HEK293T (cell line): ENCODE measurements around the gene RNF20.

Source experiments
- CTCF ChIA-PET: fragments of 350-600 bp; formaldehyde crosslinking; extraction: SDS; loops from one replicate; lab custom pipeline; 2021; ENCODE audit warnings: antibody characterized with exemption, inconsistent platforms; lab: Yijun Ruan, JAX
- POLR2A ChIA-PET: fragments of 350-600 bp; formaldehyde crosslinking; extraction: SDS; loops from one replicate; lab custom pipeline; 2020; ENCODE audit warnings: antibody characterized with exemption, inconsistent platforms; lab: Yijun Ruan, JAX
- DNase-seq: peaks from one replicate; pipeline ENCODE4 v3.0.0; 2012; ENCODE audit warnings: mixed read lengths; ENCODE audit errors: extremely low spot score
- ARNT ChIP-seq: fragments of 450-650 bp; IDR thresholded peaks from 2 replicates; pipeline ENCODE4 v1.6.1; 2017; ENCODE audit warnings: mild to moderate bottlenecking
- BHLHE40 ChIP-seq: fragments of 450-650 bp; IDR thresholded peaks from 2 replicates; pipeline ENCODE4 v1.6.1; 2016; ENCODE audit warnings: mild to moderate bottlenecking, moderate library complexity, borderline replicate concordance
- CTBP1 ChIP-seq: fragments of 450-650 bp; IDR thresholded peaks from 2 replicates; pipeline ENCODE4 v1.6.1; 2016; ENCODE audit warnings: borderline replicate concordance
- ELF4 ChIP-seq: fragments of 450-650 bp; IDR thresholded peaks from 2 replicates; pipeline ENCODE4 v1.6.1; 2017; ENCODE audit warnings: antibody characterized with exemption
- FOXA1 ChIP-seq: fragments of 450-650 bp; IDR thresholded peaks from 2 replicates; pipeline ENCODE4 v1.6.1; 2016; ENCODE audit warnings: mild to moderate bottlenecking
- FOXK2 ChIP-seq: fragments of 450-650 bp; IDR thresholded peaks from 2 replicates; pipeline ENCODE4 v1.6.1; 2016; ENCODE audit warnings: mild to moderate bottlenecking
- FOXM1 ChIP-seq: fragments of 450-650 bp; IDR thresholded peaks from 2 replicates; pipeline ENCODE4 v1.6.1; 2017; ENCODE audit warnings: mild to moderate bottlenecking, borderline replicate concordance
- HDGF ChIP-seq: fragments of 450-650 bp; IDR thresholded peaks from 2 replicates; pipeline ENCODE4 v1.6.1; 2017; ENCODE audit warnings: antibody characterized with exemption, borderline replicate concordance
- L3MBTL2 ChIP-seq: fragments of 450-650 bp; conservative IDR thresholded peaks from 2 replicates; pipeline ENCODE4 v1.6.1; 2016; ENCODE audit warnings: mild to moderate bottlenecking
- LEF1 ChIP-seq: fragments of 450-650 bp; IDR thresholded peaks from 2 replicates; pipeline ENCODE4 v1.6.1; 2017; ENCODE audit warnings: mild to moderate bottlenecking, borderline replicate concordance
- NFRKB ChIP-seq: fragments of 450-650 bp; IDR thresholded peaks from 2 replicates; pipeline ENCODE4 v1.6.1; 2016; ENCODE audit warnings: mild to moderate bottlenecking, moderate library complexity
- PKNOX1 ChIP-seq: fragments of 450-650 bp; IDR thresholded peaks from 2 replicates; pipeline ENCODE4 v1.6.1; 2016
- SP1 ChIP-seq: fragments of 450-650 bp; IDR thresholded peaks from 2 replicates; pipeline ENCODE4 v1.6.1; 2017
- SUZ12 ChIP-seq: fragments of 450-650 bp; IDR thresholded peaks from 2 replicates; pipeline ENCODE4 v1.6.1; 2016; ENCODE audit warnings: mild to moderate bottlenecking
- TARDBP ChIP-seq: fragments of 450-650 bp; IDR thresholded peaks from 2 replicates; pipeline ENCODE4 v1.6.1; 2016
- ZNF384 ChIP-seq: fragments of 450-650 bp; IDR thresholded peaks from 2 replicates; pipeline ENCODE4 v1.6.1; 2016

RNF20 gene

GRCh38 chr9:101533334-101534204 is at the start of gene RNF20:
Gene RNF20, plus strand, starts transcription at chr9:101533853. Its CDS starts 1,571 bp downstream, at chr9:101535424.
- peak; percentile 96 for DNase-seq
- TF ChIP-seq PKNOX1, result peak; percentile 99
- peak; percentile 35 for TF ChIP-seq L3MBTL2
- TF ChIP-seq NFRKB, result no peak
- TF ChIP-seq BHLHE40, result no peak
- TF ChIP-seq ELF4, result peak; percentile 72
- ChIA-PET CTCF (interaction anchor here (1.1 to 1.2 kb wide), 3 partner anchors 74 to 84 kb away, joined by 4 to 6 read pairs (median 5); no protein-coding TSS in a partner anchor), POLR2A (interaction anchor here (0.8 to 2.4 kb wide), 4 partner anchors 40 to 135 kb away, joined by 3 to 11 read pairs (median 7); partner anchors contain the start of genes MRPL50 and ZNF189)

GRCh38 chr9:101484046-101484445 is 49.6 kb upstream of the RNF20 start:
- ChIA-PET POLR2A (no interaction called here), CTCF (no interaction called here)
- no peak for TF ChIP-seq NFRKB
- no peak for TF ChIP-seq FOXA1
- no peak for TF ChIP-seq ELF4
- TF ChIP-seq FOXK2, result no peak
- no peak for TF ChIP-seq CTBP1
- TF ChIP-seq BHLHE40, result no peak
- no peak for TF ChIP-seq SUZ12
- TF ChIP-seq ARNT, result no peak
- DNase-seq, result no peak

GRCh38 chr9:101485924-101486692 is 47.5 kb upstream of the RNF20 start:
- DNase-seq, result peak; percentile 56
- TF ChIP-seq FOXA1 (no peak), ARNT (no peak), L3MBTL2 (peak; percentile 6; the same call in 1 of the 2 replicates), HDGF (no peak), ZNF384 (no peak), TARDBP (no peak)
- POLR2A ChIA-PET, result interaction anchor here (0.7 to 2.7 kb wide), 11 partner anchors 9 to 47 kb away, joined by 3 to 11 read pairs (median 4); partner anchors contain the start of gene RNF20
- CTCF ChIA-PET, result interaction anchor here (0.7 to 1.7 kb wide), 9 partner anchors 12 to 44 kb away, joined by 3 to 11 read pairs (median 4); no protein-coding TSS in a partner anchor

GRCh38 chr9:101486693-101487442 is 46.8 kb upstream of the RNF20 start:
- DNase-seq, result peak; percentile 54
- peak; percentile 89 for TF ChIP-seq L3MBTL2
- no peak for TF ChIP-seq ELF4
- 0 out of 2 replicates have a peak, but pooled peaks have one; percentile 58 for TF ChIP-seq HDGF
- ChIA-PET CTCF (interaction anchor here (0.5 to 1.7 kb wide), 9 partner anchors 9 to 120 kb away, joined by 3 to 11 read pairs (median 3); no protein-coding TSS in a partner anchor), POLR2A (interaction anchor here (0.8 to 2.7 kb wide), 10 partner anchors 10 to 47 kb away, joined by 3 to 11 read pairs (median 4); partner anchors contain the start of gene RNF20)

- ChIA-PET POLR2A (interaction anchor here (0.8 to 2.7 kb wide), 8 partner anchors 10 to 46 kb away, joined by 3 to 11 read pairs (median 4); partner anchors contain the start of gene RNF20), CTCF (interaction anchor here (0.5 to 1.7 kb wide), 5 partner anchors 8 to 119 kb away, joined by 3 to 11 read pairs (median 3); no protein-coding TSS in a partner anchor)
- DNase-seq, result no peak
- TF ChIP-seq LEF1 (no peak), BHLHE40 (no peak), HDGF (no peak), SUZ12 (no peak), TARDBP (no peak), CTBP1 (no peak), SP1 (no peak), L3MBTL2 (no peak)
Observed at GRCh38 chr9:101487443-101487840, 46.2 kb upstream of the RNF20 start.

GRCh38 chr9:101495810-101496209 is 37.8 kb upstream of the RNF20 start:
- TF ChIP-seq PKNOX1, result no peak
- no peak for TF ChIP-seq FOXM1
- TF ChIP-seq ZNF384, result no peak
- no peak for TF ChIP-seq LEF1
- no peak for TF ChIP-seq BHLHE40
- TF ChIP-seq CTBP1, result no peak
- 0 out of 2 replicates have a peak, but pooled peaks have one; percentile 49 for TF ChIP-seq FOXK2
- no peak for TF ChIP-seq TARDBP
- ChIA-PET CTCF (interaction anchor here (0.7 kb wide), 1 partner anchor 9 kb away, joined by 3 read pairs; a partner anchor contains a TSS), POLR2A (no interaction called here)
- DNase-seq, result no peak
